OCI-LY3 (cell line): ENCODE data around the gene TMEM89.

ENCODE experiments used
- CTCF ChIP-seq: fragments of 200-600, 300-600 bp; sonication (generic); IDR thresholded peaks from 2 replicates; pipeline ENCODE4 v1.5.1; 2014; ENCODE audit warnings: antibody characterized with exemption, low read length, low read depth
- EZH2phosphoT487 ChIP-seq: fragments of 200-600 bp; shearing (Covaris generic); IDR thresholded peaks from 2 replicates; pipeline ENCODE4 v1.6.1; 2018; ENCODE audit warnings: antibody characterized with exemption, mixed run types, low read depth

GRCh38 chr3:48637305-48637704 lies 15.7 kb upstream of the TMEM89 start:
- TF ChIP-seq CTCF (0 out of 2 replicates have a peak, but pooled peaks have one; percentile 6), EZH2phosphoT487 (no peak)
